ENCODE data around the gene TRPM2.

DNA sequence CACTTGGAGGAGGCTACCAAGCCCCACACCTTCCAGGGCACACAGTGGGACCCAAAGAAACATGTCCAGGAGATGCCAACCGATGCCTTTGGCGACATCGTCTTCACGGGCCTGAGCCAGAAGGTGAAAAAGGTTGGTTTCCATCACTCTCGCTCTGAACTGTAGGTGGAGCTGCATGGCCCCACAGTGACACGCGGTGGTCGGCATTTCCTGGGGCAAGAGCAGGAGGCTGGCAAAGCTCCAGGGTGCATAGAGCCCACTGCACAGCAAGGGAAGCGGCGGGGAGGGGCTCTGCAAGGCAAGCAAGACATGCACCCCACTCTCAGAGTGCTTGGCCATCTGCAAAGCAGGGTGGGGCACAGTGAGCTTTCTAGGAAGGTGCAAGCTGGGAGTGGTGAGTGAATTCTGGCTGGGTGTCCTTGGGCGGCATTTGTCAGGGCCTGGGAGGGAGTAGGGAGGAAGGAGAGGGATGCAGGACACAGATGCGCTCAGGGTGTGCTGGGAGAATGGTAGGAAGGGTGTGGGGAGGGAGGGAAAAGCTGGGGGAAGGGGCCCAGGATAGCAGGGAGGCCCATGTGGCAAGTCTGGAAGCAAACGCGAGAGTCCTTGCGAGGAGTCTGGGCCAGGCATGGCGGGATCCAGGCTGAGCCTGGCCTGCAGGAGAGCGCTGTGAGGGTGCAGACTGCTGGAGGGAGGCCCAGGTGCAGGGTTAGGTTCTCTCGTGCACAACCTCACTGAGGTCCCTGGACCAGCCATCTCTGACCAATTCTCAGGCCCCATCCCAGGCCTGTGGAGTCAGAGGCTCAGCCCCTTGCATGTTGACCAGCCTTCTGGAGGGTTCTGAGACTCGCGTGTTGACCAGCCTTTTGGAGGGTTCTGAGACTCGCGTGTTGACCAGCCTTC is 11.0 kb downstream of the TRPM2 start:
- no peak for TF ChIP-seq POLR2A (IDR thresholded peaks at IDR 0.05)
- TF ChIP-seq, protein P1, sequence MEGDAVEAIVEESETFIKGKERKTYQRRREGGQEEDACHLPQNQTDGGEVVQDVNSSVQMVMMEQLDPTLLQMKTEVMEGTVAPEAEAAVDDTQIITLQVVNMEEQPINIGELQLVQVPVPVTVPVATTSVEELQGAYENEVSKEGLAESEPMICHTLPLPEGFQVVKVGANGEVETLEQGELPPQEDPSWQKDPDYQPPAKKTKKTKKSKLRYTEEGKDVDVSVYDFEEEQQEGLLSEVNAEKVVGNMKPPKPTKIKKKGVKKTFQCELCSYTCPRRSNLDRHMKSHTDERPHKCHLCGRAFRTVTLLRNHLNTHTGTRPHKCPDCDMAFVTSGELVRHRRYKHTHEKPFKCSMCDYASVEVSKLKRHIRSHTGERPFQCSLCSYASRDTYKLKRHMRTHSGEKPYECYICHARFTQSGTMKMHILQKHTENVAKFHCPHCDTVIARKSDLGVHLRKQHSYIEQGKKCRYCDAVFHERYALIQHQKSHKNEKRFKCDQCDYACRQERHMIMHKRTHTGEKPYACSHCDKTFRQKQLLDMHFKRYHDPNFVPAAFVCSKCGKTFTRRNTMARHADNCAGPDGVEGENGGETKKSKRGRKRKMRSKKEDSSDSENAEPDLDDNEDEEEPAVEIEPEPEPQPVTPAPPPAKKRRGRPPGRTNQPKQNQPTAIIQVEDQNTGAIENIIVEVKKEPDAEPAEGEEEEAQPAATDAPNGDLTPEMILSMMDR (IDR thresholded peaks at IDR 0.05): no peak
